NCI-H748 treated with DMSO at 0.1 percent for 48 hours (cell line): ENCODE results near the gene SDCCAG8.
"Not testable (repeated sequence)": the region's sequence is repeated elsewhere in the genome, so short reads cannot be mapped to it uniquely, and the experiment has no call there.

Experiments used
- DNase-seq: peaks from one replicate; lab custom pipeline; 2025; lab: John Stamatoyannopoulos, UW

Gene SDCCAG8

GRCh38 chr1:243255791-243256512 is at the start of gene SDCCAG8:
SDCCAG8 (plus strand) TSS chr1:243256041; CDS start chr1:243256174, 133 bp downstream.
- DNase-seq, result peak; percentile 88

GRCh38 chr1:243211984-243212383 is 43.9 kb upstream of the SDCCAG8 start:
- DNase-seq, result not testable (repeated sequence)

GRCh38 chr1:243213045-243213787 is 42.6 kb upstream of the SDCCAG8 start:
- DNase-seq, result no peak

- DNase-seq, result not testable (repeated sequence)
These were observed 40.5 kb upstream of the SDCCAG8 start for GRCh38 chr1:243215276-243215875.

GRCh38 chr1:243216741-243217140 is 39.1 kb upstream of the SDCCAG8 start:
- no peak for DNase-seq

- DNase-seq, result no peak
These were observed 38.5 kb upstream of the SDCCAG8 start for GRCh38 chr1:243217349-243217748.

- no peak for DNase-seq
These were observed 37.8 kb upstream of the SDCCAG8 start for GRCh38 chr1:243218059-243218458.

- DNase-seq, result no peak
These were observed 28.2 kb upstream of the SDCCAG8 start for GRCh38 chr1:243227622-243228021.

- no peak for DNase-seq
These were observed 26.3 kb upstream of the SDCCAG8 start for GRCh38 chr1:243229526-243229925.

- no peak for DNase-seq
These were observed 24.9 kb upstream of the SDCCAG8 start for GRCh38 chr1:243230914-243231313.

DNA sequence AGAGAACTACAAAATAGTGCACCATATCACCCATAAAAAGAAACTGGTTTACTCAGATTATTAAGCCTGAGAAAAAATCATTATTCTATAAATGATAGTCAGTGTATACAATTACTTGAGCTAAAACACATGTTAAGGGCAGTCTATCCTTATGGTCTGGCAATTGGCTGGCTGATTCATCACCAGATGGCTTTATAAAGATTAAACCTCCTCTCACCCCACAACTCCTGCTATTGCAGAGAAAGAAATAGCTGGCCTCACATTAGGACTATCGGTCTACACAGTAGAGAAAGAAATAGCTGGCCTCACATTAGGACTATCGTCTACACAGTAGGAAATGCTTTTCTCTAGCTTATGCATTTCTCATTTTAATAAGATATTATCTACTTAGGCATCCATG is 21.9 kb upstream of the SDCCAG8 start:
- DNase-seq, result no peak

- DNase-seq, result no peak
These were observed 20.7 kb upstream of the SDCCAG8 start for GRCh38 chr1:243234978-243235647.

- DNase-seq, result no peak
These were observed 19.1 kb upstream of the SDCCAG8 start for GRCh38 chr1:243236604-243237252.

DNA sequence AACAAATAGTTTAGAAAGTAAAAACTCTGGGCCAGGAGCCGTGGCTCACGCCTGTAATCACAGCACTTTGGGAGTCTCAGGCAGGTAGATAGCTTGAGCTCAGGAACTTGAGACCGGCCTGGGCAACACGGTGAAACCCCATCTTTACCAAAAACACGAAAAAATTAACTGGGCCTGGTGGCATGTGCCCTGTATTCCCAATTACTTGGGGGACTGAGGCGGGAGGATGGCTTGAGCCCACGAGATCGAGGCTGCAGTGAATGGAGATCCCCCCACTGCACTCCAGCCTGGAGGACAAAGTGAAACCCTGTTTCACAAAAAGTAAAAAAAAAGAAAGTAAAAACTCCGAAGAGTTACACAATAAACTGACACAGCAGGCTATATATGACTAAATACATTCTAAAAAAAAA is 11.4 kb upstream of the SDCCAG8 start:
- DNase-seq, result no peak

- no peak for DNase-seq
These were observed 8.9 kb upstream of the SDCCAG8 start for GRCh38 chr1:243246916-243247315.

GRCh38 chr1:243247901-243248300 is 7.9 kb upstream of the SDCCAG8 start:
- DNase-seq, result no peak

- no peak for DNase-seq
These were observed 6.6 kb upstream of the SDCCAG8 start for GRCh38 chr1:243249214-243249613.

GRCh38 chr1:243250102-243250501 is 5.7 kb upstream of the SDCCAG8 start:
- DNase-seq, result no peak

DNA sequence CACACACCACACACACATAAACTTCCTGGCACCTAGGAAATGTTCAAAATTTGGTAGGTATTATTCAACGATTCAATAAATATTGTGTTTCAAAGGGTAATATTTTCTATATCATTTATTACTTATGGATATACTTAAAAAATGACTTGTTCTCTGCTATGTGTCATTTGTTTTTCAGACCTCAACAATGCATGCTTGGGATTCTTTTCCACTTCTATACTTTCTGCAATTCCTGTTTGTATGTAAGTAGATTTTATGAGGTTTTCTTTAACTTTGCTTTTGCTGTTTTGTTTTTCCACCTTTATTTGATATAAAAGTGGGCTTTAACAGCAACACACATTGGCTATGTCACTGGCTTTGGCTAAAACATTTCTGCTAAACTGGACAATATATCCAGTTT is 4.3 kb upstream of the SDCCAG8 start:
- DNase-seq, result no peak

GRCh38 chr1:243253211-243253925 is 2.5 kb upstream of the SDCCAG8 start:
- DNase-seq, result no peak

- no peak for DNase-seq
These were observed 2.0 kb upstream of the SDCCAG8 start for GRCh38 chr1:243253926-243254232.
